NCI-H2171 treated with DMSO at 0.1 percent for 48 hours (cell line): ENCODE measurements around the gene EHMT1.
"Not testable (repeated sequence)": the region's sequence is repeated elsewhere in the genome, so short reads cannot be mapped to it uniquely, and the experiment has no call there.

Experiments used
- DNase-seq: peaks from one replicate; lab custom pipeline; 2025; lab: John Stamatoyannopoulos, UW

EHMT1 gene

GRCh38 chr9:137873408-137873807, 254.6 kb downstream of the EHMT1 start:
- DNase-seq, result no peak

- no peak for DNase-seq
Observed at GRCh38 chr9:137873858-137874362, 255.1 kb downstream of the EHMT1 start.

- DNase-seq, result no peak
Observed at GRCh38 chr9:137875354-137875753, 256.5 kb downstream of the EHMT1 start.

GRCh38 chr9:137875846-137876245, 257.0 kb downstream of the EHMT1 start:
- DNase-seq, result no peak

GRCh38 chr9:137876269-137876668, 257.5 kb downstream of the EHMT1 start:
- no peak for DNase-seq

GRCh38 chr9:137876781-137877386, 258.1 kb downstream of the EHMT1 start:
- no peak for DNase-seq

- peak; percentile 56 for DNase-seq
Observed at GRCh38 chr9:137877506-137878122, 258.8 kb downstream of the EHMT1 start, which contains the start of gene CACNA1B. Gene CACNA1B, plus strand, starts transcription at chr9:137877782. Its CDS starts 152 bp downstream, at chr9:137877934.

GRCh38 chr9:137878146-137878941, 259.5 kb downstream of the EHMT1 start:
- DNase-seq, result peak; percentile 44

- no peak for DNase-seq
Observed at GRCh38 chr9:137879052-137879451, 260.2 kb downstream of the EHMT1 start.

GRCh38 chr9:137879566-137880150, 260.9 kb downstream of the EHMT1 start:
- no peak for DNase-seq

- DNase-seq, result no peak
Observed at GRCh38 chr9:137880160-137880975, 261.6 kb downstream of the EHMT1 start.

GRCh38 chr9:137880976-137881530, 262.2 kb downstream of the EHMT1 start:
- DNase-seq, result no peak

GRCh38 chr9:137881591-137882505, 263.0 kb downstream of the EHMT1 start:
- no peak for DNase-seq

- no peak for DNase-seq
Observed at GRCh38 chr9:137882506-137882821, 263.7 kb downstream of the EHMT1 start.

- not testable (repeated sequence) for DNase-seq
Observed at GRCh38 chr9:137883977-137884376, 265.2 kb downstream of the EHMT1 start.

- not testable (repeated sequence) for DNase-seq
Observed at GRCh38 chr9:137884547-137884946, 265.7 kb downstream of the EHMT1 start.

- DNase-seq, result not testable (repeated sequence)
Observed at GRCh38 chr9:137885121-137885520, 266.3 kb downstream of the EHMT1 start.
